Chondrocyte (in vitro differentiated cells): ENCODE data around the gene ATP1A2. TPM values are rescaled to one million over a fixed set of nuclear protein-coding genes. Genes with fewer than 3 reads are reported as not detected.

ENCODE experiments used
- DNase-seq: peaks from one replicate; pipeline ENCODE4 v3.0.0; 2021; ENCODE audit warnings: mixed read lengths, low spot score
- H3K27ac Mint-ChIP-seq: one replicate; pipeline ENCODE4 v1.8.0; 2021; ENCODE audit warnings: mild to moderate bottlenecking, moderate library complexity, mixed read lengths; ENCODE audit not compliant: unreplicated experiment
- H3K27me3 Mint-ChIP-seq: 2 replicates; pipeline ENCODE4 v1.8.0; 2021; ENCODE audit warnings: low read depth, mixed read lengths
- H3K36me3 Mint-ChIP-seq: 2 replicates; pipeline ENCODE4 v1.8.0; 2021; ENCODE audit warnings: low read depth, mixed read lengths
- H3K4me1 Mint-ChIP-seq: 2 replicates; pipeline ENCODE4 v1.8.0; 2021; ENCODE audit warnings: low read depth, mild to moderate bottlenecking, mixed read lengths
- H3K4me3 Mint-ChIP-seq: one replicate; pipeline ENCODE4 v1.8.0; 2021; ENCODE audit warnings: mild to moderate bottlenecking, moderate library complexity, mixed read lengths; ENCODE audit not compliant: unreplicated experiment
- H3K9me3 Mint-ChIP-seq: 2 replicates; pipeline ENCODE4 v1.8.0; 2021; ENCODE audit warnings: low read depth, mixed read lengths
- total RNA-seq: library from RNA; stranded (reverse); gene quantifications from 3 replicates; pipeline ENCODE4 v1.2.1, GENCODE V29; 2021
- TF ChIP-seq, protein P1 (sequence below): fragments of 200-600 bp; sonication (generic); IDR thresholded peaks from 2 replicates; pipeline ENCODE4 v1.5.0; 2021; ENCODE audit warnings: antibody characterized with exemption, mild to moderate bottlenecking, moderate library complexity

ATP1A2 gene
- total RNA-seq, 1 donor from 2014 or later = 2.9 TPM

DNA sequence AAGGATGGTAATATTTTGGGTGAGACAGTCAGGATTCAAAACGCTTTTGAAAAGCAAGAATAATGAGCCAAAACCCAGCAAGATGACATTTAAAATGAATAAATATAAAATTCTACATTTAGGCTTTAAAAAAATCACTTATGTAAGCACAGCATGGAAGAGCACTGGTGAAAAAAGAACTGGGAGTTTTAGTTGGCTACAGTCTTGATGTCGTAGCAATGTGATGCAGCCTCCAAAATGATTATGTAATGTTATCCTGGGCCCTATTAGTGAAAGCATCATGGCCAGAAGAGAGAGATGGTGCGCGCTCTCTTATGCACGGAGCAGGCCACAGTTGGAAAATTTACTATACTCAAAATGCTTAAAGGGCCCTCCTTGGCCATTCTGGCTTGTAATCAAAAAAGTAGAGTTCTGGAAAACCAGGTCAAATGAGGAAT is 29.1 kb upstream of the ATP1A2 start:
- Mint-ChIP-seq H3K9me3 (no peaks in the 10 kb centered on the region), H3K4me3 (no peak overlapping the region), H3K27ac (no peak overlapping the region), H3K4me1 (peaks cover 3% of the 10 kb centered on the region), H3K36me3 (peaks cover 4% of the 10 kb centered on the region), H3K27me3 (peaks cover 17% of the 10 kb centered on the region)
- TF ChIP-seq, protein P1, sequence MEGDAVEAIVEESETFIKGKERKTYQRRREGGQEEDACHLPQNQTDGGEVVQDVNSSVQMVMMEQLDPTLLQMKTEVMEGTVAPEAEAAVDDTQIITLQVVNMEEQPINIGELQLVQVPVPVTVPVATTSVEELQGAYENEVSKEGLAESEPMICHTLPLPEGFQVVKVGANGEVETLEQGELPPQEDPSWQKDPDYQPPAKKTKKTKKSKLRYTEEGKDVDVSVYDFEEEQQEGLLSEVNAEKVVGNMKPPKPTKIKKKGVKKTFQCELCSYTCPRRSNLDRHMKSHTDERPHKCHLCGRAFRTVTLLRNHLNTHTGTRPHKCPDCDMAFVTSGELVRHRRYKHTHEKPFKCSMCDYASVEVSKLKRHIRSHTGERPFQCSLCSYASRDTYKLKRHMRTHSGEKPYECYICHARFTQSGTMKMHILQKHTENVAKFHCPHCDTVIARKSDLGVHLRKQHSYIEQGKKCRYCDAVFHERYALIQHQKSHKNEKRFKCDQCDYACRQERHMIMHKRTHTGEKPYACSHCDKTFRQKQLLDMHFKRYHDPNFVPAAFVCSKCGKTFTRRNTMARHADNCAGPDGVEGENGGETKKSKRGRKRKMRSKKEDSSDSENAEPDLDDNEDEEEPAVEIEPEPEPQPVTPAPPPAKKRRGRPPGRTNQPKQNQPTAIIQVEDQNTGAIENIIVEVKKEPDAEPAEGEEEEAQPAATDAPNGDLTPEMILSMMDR = no peak
- no peak for DNase-seq

- Mint-ChIP-seq H3K27ac (no peak overlapping the region), H3K27me3 (peaks cover 12% of the 10 kb centered on the region), H3K4me3 (no peak overlapping the region), H3K9me3 (no peaks in the 10 kb centered on the region), H3K36me3 (peaks cover 7% of the 10 kb centered on the region), H3K4me1 (peaks cover 3% of the 10 kb centered on the region)
- TF ChIP-seq, protein P1 = no peak
- no peak for DNase-seq
These were observed 28.4 kb upstream of the ATP1A2 start for GRCh38 chr1:160087118-160087662.

- H3K9me3 Mint-ChIP-seq = no peaks in the 10 kb centered on the region
- H3K36me3 Mint-ChIP-seq = peaks cover 7% of the 10 kb centered on the region
- no peak for DNase-seq
- TF ChIP-seq, protein P1 = no peak
- no peak overlapping the region for H3K4me3 Mint-ChIP-seq
- H3K4me1 Mint-ChIP-seq = peaks cover 3% of the 10 kb centered on the region
- H3K27me3 Mint-ChIP-seq = no peaks in the 10 kb centered on the region
- H3K27ac Mint-ChIP-seq = no peak overlapping the region
These were observed 25.7 kb upstream of the ATP1A2 start for GRCh38 chr1:160089883-160090282.

DNA sequence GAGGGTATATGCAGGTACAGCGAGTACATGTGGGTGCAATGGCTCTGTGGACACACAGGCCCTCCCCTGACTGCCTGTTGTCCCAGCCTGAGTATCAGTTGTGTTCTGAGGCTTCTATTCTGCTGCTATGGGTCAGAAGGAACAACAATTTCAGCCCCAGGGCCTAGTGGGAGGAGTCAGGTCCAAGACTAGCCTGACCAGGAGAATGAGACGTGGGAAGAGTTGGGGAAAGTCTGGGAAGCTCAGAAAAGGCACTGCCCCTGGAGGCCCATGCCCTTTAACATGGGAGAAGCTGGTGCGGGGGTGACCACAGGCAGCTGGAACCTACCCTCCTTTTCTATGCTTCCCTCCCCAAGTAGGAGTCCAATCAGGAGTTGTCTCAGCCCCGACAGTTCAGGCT is 24.8 kb upstream of the ATP1A2 start:
- Mint-ChIP-seq H3K36me3 (peaks cover 7% of the 10 kb centered on the region), H3K4me1 (peaks cover 1% of the 10 kb centered on the region), H3K27ac (no peak overlapping the region), H3K4me3 (no peak overlapping the region), H3K27me3 (no peaks in the 10 kb centered on the region), H3K9me3 (no peaks in the 10 kb centered on the region)
- TF ChIP-seq, protein P1 = no peak
- no peak for DNase-seq

DNA sequence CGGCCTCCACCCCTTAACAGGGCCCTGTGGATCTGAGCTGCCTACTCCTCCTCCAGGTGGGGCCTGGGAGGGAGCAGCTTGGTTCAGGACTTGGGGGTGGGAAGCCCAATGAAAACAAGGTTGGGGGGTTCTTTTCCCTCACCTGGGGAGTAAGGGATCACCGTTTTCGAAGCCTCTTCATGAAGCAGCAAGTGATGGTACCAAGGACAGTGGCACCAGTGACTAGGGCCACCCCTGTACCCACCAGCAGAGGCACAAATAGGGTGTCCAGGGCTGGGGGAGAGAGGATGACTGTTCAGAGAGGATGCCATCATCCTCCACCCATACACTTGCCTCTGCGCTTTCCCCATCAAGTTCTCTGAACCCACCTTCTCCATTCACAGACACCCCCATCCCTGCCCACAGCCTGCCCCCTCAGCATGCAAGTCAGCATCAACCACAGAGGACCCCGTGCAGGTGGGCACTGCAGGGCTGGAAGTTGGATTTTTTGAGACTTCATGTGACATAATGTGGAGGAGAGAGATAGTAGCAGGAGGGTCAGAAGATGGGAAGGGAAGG is 23.8 kb upstream of the ATP1A2 start:
- no peak overlapping the region for H3K27ac Mint-ChIP-seq
- H3K27me3 Mint-ChIP-seq = no peaks in the 10 kb centered on the region
- no peak overlapping the region for H3K4me3 Mint-ChIP-seq
- TF ChIP-seq, protein P1 = no peak
- no peaks in the 10 kb centered on the region for H3K9me3 Mint-ChIP-seq
- H3K4me1 Mint-ChIP-seq = no peaks in the 10 kb centered on the region
- no peak for DNase-seq
- H3K36me3 Mint-ChIP-seq = peaks cover 7% of the 10 kb centered on the region
